NK-92 treated with Interleukin-12 subunit alpha and Interleukin-12 subunit beta, amount 100 ng/mL, for 24 hours (cell line): ENCODE data around the gene TRPV6.

Source experiments
- DNase-seq: peaks from one replicate; lab custom pipeline; 2025; lab: John Stamatoyannopoulos, UW

The TRPV6 gene

GRCh38 chr7:142908290-142908689 lies 22.7 kb upstream of the TRPV6 start:
- no peak for DNase-seq

GRCh38 chr7:142906643-142907042 lies 21.1 kb upstream of the TRPV6 start:
- no peak for DNase-seq

- DNase-seq: no peak
These were observed 20.2 kb upstream of the TRPV6 start for GRCh38 chr7:142905759-142906158.

GRCh38 chr7:142904128-142904527 lies 18.6 kb upstream of the TRPV6 start:
- no peak for DNase-seq

GRCh38 chr7:142901426-142902259 lies 16.1 kb upstream of the TRPV6 start:
- DNase-seq: no peak

GRCh38 chr7:142899661-142900060 lies 14.1 kb upstream of the TRPV6 start:
- DNase-seq: no peak

- DNase-seq: no peak
These were observed 13.0 kb upstream of the TRPV6 start for GRCh38 chr7:142898377-142899170.

- DNase-seq: no peak
These were observed 12.1 kb upstream of the TRPV6 start for GRCh38 chr7:142897691-142898090.

GRCh38 chr7:142896741-142897379 lies 11.3 kb upstream of the TRPV6 start:
- DNase-seq: no peak

GRCh38 chr7:142896151-142896550 lies 10.6 kb upstream of the TRPV6 start:
- DNase-seq: no peak

- no peak for DNase-seq
These were observed 9.5 kb upstream of the TRPV6 start for GRCh38 chr7:142894985-142895593.

GRCh38 chr7:142894112-142894984 lies 8.8 kb upstream of the TRPV6 start:
- DNase-seq: no peak

- DNase-seq: no peak
These were observed 7.4 kb upstream of the TRPV6 start for GRCh38 chr7:142892951-142893350.

GRCh38 chr7:142891490-142892082 lies 6.0 kb upstream of the TRPV6 start:
- no peak for DNase-seq

- DNase-seq: no peak
These were observed 5.4 kb upstream of the TRPV6 start for GRCh38 chr7:142890874-142891485.

- no peak for DNase-seq
These were observed 4.3 kb upstream of the TRPV6 start for GRCh38 chr7:142889816-142890215.

- no peak for DNase-seq
These were observed 1.9 kb upstream of the TRPV6 start for GRCh38 chr7:142887282-142888015.

GRCh38 chr7:142886866-142887265 lies 1.3 kb upstream of the TRPV6 start:
- no peak for DNase-seq

GRCh38 chr7:142884286-142884640 lies 1.3 kb downstream of the TRPV6 start:
- DNase-seq: no peak
